ENCODE data around the gene C1QTNF9. TPM values are rescaled to one million over a fixed set of nuclear protein-coding genes. Genes with fewer than 3 reads are reported as not detected.

The C1QTNF9 gene
- total RNA-seq, 1 donor from 2014 or later, result not detected

DNA sequence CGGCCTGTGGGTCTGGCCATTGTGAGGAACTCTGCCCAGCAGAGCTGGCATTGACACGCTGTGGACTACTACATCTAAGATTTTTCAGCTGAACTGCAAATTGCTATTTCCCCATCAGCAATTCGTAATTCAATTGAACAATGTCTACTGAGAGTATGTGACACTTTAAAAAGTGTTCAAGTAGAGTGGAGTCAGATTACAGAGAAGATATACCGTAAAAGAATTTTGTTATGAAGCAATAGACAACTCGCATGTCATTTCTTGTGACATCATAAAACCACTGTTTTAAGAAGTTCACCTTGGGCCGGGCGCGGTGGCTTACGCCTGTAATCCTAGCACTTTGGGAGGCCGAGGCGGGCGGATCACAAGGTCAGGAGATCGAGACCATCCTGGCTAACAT, 32.5 kb upstream of the C1QTNF9 start:
- DNase-seq (ENCODE audit: low spot score in 2 of 2), result no peak
- Histone ChIP-seq H3K27me3 (no peaks in the 10 kb centered on the region), H3K4me1 (peaks cover 0 to 10% of the 10 kb centered on the region in 2 donors), H3K4me3 (no peak overlapping the region), H3K36me3 (no peaks in the 10 kb centered on the region), H3K9me3 (no peaks in the 10 kb centered on the region), H3K27ac (no peak overlapping the region)
- TF ChIP-seq, protein P1, sequence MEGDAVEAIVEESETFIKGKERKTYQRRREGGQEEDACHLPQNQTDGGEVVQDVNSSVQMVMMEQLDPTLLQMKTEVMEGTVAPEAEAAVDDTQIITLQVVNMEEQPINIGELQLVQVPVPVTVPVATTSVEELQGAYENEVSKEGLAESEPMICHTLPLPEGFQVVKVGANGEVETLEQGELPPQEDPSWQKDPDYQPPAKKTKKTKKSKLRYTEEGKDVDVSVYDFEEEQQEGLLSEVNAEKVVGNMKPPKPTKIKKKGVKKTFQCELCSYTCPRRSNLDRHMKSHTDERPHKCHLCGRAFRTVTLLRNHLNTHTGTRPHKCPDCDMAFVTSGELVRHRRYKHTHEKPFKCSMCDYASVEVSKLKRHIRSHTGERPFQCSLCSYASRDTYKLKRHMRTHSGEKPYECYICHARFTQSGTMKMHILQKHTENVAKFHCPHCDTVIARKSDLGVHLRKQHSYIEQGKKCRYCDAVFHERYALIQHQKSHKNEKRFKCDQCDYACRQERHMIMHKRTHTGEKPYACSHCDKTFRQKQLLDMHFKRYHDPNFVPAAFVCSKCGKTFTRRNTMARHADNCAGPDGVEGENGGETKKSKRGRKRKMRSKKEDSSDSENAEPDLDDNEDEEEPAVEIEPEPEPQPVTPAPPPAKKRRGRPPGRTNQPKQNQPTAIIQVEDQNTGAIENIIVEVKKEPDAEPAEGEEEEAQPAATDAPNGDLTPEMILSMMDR (IDR thresholded peaks at IDR 0.05), result no peak
- intact Hi-C loops (cut with DNase I), result no loop called here

DNA sequence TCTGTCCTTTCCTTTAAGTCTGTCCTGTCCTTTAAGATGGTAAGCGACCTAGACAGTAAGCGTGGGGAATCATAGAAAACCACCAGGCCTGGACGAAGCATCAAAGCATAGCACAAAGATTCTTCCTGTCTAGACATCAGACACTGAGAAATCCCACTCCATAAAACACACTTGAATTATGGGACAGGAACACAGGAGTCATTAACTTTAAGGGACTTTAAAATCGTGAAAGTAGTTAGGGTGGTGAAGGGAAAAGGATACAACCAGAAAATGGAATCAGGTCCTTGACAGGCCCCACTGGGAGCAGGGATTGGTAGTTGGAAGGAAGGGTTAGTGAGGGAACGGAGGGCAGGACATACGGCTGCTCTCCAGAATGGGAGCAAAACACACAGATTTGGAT, 31.6 kb upstream of the C1QTNF9 start:
- intact Hi-C loops (cut with DNase I), result no loop called here
- TF ChIP-seq, protein P1 (IDR thresholded peaks at IDR 0.05), result no peak
- no peaks in the 10 kb centered on the region for H3K9me3 ChIP-seq

DNA sequence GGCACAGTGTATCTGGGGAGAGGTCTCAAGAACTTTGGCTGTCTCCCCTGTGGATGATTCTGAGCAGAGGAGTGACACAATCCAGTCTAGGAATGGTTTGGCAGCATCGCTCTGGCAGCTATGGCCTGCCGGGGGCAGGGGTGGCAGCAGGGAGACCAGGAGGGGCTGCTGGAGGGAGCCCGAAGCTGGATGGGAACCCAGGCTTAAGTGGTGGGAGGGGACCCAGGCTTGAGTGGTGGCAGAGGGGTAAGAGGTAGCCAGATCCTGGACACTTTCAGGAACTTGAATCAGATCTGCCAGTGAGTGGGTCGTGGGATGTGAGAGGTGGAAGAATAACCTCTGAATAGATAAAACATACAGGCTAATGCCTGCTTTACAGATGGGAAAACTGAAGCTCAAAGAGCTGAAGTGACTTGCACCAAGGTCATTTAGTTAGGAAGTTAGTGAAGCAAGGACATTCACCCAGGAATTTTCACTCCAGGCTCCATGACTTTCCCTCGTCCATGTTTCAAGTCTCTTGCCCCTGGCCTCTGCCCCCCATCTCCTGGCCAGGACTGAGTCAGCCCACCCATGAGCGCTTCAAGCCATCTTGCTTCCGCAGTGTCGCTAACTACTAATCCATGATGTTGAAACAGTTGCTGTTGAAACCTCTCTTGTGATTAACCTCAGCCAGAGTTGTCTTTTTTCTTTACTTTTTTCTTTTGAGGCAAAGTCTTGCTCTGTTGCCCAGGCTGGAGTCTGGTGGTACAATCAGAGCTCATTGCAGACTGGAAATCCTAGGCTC, 29.9 kb upstream of the C1QTNF9 start:
- Histone ChIP-seq H3K36me3 (peaks cover 0 to 3% of the 10 kb centered on the region in 2 donors), H3K4me1 (no peaks in the 10 kb centered on the region), H3K27me3 (no peaks in the 10 kb centered on the region), H3K4me3 (no peak overlapping the region), H3K27ac (no peak overlapping the region), H3K9me3 (no peaks in the 10 kb centered on the region)
- DNase-seq (ENCODE audit: low spot score in 2 of 2), result no peak
- intact Hi-C loops (cut with DNase I), result no loop called here
- TF ChIP-seq, protein P1 (IDR thresholded peaks at IDR 0.05), result no peak

More for the DNA sequence above, 31.6 kb upstream of the C1QTNF9 start:
- Histone ChIP-seq H3K4me1 (peaks cover 0 to 3% of the 10 kb centered on the region in 2 donors), H3K27ac (no peak overlapping the region), H3K36me3 (no peaks in the 10 kb centered on the region), H3K4me3 (no peak overlapping the region), H3K27me3 (no peaks in the 10 kb centered on the region)
- no peak for DNase-seq (ENCODE audit: low spot score in 2 of 2)

DNA sequence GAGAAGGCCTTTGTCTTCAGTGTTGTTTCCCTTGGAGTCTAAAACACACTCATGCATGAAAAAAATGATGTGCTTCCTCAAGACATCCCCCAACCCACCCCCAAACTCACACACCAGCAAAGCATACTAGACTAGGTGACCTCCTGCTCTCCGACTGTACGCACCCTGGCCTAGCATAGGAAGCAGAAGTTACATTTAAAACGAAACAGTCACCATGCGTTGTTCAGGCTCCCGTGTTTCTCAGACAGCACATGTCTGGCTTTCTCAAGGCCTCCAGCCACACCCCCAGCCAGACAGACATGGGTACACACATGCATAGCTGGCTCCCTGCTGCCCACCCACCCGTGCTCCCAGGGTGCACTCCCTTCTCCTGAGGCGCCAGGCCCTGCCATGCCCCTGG, 28.7 kb upstream of the C1QTNF9 start:
- intact Hi-C loops (cut with DNase I), result no loop called here
- Histone ChIP-seq H3K36me3 (peaks cover 4 to 9% of the 10 kb centered on the region in 2 donors), H3K27ac (no peak overlapping the region), H3K4me1 (no peaks in the 10 kb centered on the region), H3K4me3 (no peak overlapping the region), H3K9me3 (no peaks in the 10 kb centered on the region), H3K27me3 (no peaks in the 10 kb centered on the region)
- TF ChIP-seq, protein P1 (IDR thresholded peaks at IDR 0.05), result no peak
- DNase-seq (ENCODE audit: low spot score in 2 of 2), result no peak

DNA sequence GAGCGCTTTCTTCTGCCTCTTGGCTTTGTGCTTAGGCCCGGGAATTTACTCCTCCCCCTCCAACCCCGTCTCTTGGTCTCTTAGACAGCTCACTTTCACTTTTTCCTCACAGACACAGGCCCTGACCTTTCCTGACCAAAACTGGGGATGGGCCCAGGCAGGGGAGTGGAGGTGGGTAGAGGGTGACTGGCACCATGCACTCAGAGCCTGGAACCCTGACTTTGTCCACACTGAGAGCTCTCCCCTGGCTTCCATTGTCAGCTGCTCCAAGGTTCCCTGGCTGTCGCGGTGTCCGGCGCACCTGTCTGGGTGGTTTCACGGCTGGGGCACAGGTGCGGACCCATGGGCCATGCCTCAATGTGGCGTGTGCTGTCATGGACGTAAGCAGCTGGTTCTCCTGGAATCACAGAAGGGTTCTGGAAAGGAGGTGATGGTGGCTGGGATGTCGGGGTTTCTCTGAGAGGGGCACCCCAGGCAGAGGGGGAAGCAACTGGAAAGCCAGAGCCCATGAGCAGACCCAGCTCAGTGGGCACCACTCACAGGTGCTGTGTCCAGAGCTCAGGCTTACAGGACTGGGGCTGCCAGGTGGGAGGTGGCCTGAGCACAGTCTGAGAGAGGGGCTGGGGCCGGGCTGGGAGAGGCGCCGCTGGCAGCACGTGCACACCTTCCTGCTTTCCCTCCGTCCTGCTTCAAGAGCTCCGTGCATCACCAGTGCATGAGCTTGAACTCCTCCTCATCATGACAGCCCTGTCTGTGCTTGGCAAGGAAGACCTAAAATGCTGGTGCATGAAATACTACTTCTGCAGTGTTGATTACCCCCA, 28.0 kb upstream of the C1QTNF9 start:
- H3K4me3 ChIP-seq, result no peak overlapping the region
- H3K27ac ChIP-seq, result no peak overlapping the region
- H3K4me1 ChIP-seq, result no peaks in the 10 kb centered on the region
- H3K36me3 ChIP-seq, result peaks cover 9 to 15% of the 10 kb centered on the region in 2 donors
- no peaks in the 10 kb centered on the region for H3K27me3 ChIP-seq
- no peak for DNase-seq (ENCODE audit: low spot score in 2 of 2)
- no peaks in the 10 kb centered on the region for H3K9me3 ChIP-seq
- TF ChIP-seq, protein P1 (IDR thresholded peaks at IDR 0.05), result no peak
- intact Hi-C loops (cut with DNase I), result no loop called here

Data from ascending aorta (tissue), 2 donors.